Measurements from ENCODE around the gene PNLIP.

Gene PNLIP

DNA sequence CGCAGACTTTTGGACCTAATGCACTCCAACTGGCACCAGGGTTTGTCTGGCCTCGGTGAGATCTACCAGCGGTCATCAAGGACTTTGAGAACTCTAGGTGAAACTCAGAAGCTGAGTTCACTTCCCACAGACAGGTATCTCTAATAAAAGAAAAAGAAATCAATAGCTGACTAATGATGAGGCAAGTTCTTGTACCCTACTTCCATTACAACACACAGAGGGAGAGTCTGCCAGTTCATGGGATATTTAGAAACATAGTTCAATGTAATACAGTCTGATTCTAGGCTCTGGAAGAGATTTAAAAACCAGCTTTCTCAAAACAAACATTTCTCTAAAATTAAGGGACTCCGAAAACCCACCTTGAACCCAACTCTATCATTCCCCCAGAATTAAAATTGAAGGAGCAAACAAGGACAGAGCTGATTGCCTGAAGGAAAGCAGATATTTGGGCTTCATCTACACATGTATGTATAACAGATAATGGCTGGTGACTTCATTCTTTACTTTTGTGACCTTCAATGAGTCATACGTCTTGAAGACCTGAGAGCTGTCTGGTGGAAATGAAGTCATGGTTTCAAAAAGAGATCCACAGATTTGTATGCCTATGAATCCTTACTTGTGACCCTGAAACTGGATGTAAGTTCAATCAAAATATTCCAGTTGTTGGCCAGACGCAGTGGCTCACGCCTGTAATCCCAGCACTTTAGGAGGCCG lies 42.3 kb downstream of the PNLIP start:
- no peak for DNase-seq

GRCh38 chr10:116588995-116589394 lies 43.3 kb downstream of the PNLIP start:
- DNase-seq, result no peak

DNA sequence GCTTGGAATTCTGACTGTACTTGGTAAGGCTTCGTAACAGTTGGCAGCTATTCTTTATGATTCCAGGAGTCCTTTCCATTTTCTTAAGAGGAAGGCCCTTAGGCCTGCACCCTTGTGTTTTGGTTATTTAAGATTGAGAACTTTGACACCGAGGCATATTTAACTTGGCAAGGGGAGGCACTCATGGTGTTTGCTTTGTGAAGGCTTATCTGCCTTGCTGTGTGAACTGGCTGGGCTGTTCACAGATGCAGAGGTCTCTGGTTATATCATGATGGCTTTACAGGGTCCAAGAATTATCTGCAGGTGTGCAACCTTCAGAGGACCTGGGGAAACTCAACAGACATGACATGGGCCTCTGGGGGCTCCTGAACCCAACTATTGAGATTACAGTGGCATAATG lies 44.2 kb downstream of the PNLIP start:
- DNase-seq, result no peak

DNA sequence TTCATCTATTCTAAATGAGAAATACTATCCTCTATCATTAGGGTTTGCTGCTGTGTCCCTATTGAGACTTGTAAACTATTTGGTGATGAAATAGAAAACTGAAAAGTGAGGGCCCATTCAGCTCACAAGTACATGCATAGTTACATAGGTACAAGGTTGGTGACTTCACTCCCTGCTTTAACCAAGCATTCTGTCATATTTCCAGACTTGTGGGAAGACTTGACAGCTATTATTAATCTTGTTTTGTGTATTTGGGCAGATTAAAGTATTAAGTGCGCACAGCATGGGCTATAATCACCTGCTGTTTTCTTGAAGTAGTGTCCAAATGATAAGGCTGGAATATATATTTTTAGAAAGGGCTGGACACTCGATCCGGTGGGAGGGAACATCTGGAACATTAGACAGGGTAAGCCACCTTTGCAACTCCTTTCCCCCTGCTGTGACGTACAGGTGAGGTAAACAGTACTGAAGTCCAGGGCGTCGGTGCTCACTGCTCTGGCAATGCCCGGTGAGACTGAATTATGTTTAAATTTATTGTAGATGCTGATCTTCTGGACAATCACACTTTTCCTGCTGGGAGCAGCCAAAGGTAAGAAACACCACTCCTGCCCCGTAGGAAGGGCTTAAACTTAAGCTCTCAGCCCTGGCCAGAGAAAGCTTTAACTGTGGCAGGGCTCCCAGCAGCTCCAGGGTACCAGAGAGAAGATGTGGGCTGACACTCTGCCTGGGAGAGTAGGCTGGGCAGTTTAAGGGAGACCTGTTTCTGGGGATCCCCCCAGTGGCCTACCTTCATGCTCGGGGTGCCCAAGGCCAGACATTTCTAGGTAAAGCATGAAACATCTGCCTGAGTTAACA lies 45.1 kb downstream of the PNLIP start, which contains the start of gene PNLIPRP1:
Gene PNLIPRP1, plus strand, starts transcription at position 370 of the 855 bp plus-strand sequence. Its CDS starts 171 bp downstream, at position 541.
- no peak for DNase-seq

DNA sequence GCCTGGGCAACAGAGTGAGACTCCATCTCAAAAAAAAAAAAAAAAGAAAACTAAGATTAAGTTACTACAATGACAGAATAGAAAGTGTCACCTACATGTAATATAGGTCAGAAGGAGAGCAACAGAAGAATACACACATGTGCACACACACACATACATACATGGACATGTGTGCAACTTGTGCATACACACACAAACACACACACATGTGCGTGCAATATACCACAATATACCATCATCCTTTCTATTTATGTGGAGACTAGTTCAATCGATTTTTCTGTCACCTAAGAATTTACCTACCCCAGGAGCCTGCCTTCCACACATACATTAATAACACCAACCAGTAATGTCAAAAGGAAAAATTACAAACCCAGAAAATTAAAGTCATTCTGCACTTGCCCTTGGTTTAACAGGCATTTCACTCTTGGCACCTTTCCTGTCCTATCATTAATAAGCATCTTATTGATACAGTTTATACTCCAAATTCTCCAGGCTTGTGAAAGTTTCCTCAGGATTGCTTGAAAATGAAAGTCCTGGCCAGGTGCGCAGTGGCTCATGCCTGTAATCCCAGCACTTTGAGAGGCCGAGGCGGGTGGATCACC lies 47.5 kb downstream of the PNLIP start:
- no peak for DNase-seq

DNA sequence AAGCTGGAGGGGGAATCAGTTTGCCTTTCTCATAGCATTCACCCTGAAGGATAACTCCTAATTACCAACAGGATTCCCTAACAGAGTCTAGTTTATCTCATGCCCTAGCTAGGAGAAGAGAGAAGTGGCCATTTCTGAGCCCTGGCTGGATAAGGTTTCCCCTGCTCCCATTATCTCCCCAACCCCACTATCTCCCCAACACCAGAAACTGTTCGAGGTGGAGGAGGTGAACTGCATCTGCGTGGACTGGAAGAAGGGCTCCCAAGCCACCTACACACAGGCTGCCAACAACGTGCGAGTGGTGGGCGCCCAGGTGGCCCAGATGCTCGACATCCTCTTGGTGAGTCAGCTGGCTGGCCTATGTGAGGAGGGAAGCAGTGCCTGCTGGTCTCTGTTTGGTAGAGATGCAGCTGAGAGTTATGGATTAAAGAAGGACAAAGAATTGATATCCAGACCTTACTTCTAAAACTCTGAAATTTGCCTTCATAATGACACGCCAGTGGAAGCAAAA lies 48.8 kb downstream of the PNLIP start:
- DNase-seq, result no peak

DNA sequence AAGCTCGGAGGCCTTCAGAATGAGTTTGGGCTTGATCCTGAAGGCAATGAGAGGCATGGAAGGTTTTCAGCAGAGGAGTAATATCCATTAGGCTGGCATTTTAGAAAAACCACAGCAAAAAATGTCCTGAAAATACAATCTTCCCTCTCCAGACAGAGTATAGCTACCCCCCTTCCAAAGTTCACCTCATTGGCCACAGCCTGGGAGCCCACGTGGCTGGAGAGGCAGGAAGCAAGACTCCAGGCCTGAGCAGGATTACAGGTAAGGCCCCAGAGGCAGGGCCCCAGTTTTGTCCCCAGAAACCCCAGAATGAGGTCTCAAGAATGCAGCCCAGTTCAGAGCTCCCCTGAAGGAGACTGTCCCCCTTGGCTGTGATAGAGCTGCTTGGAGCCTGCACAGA lies 50.3 kb downstream of the PNLIP start:
- DNase-seq, result no peak

DNA sequence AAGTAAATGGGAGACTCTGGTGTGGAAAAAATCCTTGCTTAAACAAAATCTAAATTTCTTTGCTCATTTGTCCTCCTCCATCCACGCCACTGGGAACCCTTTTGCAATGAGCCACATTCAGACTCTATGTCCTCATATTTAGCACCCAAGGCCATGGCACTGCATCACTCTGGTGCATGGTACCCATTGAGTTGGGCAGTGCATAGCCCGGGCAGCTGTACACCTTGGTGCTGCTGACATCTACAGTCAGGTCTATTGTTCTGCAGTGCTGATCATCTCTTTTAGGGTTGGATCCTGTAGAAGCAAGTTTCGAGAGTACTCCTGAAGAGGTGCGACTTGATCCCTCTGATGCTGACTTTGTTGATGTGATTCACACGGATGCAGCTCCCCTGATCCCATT lies 51.8 kb downstream of the PNLIP start:
- no peak for DNase-seq

DNA sequence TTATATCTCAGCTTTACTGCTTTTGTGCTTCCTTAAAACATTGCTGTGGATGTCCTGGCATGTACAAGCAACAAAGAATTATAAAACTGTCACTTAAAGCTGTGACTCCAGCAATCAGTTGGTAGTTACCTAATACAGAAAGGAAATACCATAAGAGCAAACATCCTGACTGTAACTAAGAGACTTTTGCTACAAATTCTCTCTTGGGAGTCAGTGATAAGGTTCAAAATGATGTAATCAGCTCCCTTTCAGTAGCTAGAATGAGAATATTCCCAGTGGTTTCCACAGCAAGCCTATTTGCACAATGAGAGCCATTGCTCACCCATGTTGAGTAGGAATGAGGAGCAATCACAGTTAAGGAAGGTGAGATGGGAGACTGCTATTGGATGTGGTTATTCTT lies 52.6 kb downstream of the PNLIP start:
- DNase-seq, result no peak

DNA sequence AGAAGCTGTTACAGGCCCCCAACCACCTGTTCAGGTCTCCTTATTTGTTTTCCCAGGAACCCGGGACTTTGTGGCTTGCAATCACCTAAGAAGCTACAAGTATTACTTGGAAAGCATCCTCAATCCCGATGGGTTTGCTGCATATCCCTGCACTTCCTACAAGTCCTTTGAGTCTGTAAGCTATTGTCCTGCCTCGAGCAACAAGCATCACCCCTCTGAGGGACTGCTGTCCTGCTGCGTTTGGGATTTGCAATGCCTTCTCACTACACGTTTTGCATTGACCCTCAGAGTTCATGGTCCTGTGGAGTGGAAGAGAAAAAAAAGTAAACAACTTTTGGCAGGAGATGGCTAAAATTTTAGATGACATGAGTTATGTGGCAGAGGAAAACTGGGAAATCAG lies 54.3 kb downstream of the PNLIP start:
- DNase-seq, result no peak

DNA sequence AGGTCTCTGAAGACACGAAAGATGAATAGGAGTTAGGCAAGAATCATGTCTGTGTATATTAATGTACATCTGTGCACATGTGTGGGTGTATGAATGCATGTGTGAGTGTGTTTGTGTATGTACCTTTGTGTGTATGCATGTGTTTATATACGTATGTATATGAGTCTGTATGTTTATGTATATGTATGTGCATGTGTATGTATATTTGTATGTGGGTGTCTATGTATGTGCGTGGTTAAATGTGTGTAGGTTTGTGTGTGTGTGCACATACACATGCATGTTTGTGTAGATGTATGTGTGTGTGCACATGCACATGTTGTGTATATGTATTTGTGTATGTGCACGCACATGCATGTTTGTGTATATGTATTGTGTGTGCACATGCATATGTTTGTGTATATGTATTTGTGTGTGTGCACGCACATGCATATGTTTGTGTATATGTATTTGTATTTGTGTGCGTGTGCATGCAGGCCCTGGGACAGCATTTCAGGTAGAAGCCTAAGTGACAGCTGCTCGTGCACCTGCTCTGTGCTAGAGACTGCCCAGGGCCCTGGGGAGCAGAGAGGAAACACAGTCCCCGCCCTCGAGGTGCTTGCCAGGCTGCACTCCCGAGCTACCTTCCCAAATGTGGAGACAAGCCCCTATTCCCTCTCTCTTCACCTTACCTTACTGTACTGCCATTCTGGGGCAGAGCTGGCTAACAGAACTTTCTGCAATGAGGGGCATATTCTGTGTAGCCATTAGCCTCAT lies 57.1 kb downstream of the PNLIP start:
- DNase-seq, result no peak

DNA sequence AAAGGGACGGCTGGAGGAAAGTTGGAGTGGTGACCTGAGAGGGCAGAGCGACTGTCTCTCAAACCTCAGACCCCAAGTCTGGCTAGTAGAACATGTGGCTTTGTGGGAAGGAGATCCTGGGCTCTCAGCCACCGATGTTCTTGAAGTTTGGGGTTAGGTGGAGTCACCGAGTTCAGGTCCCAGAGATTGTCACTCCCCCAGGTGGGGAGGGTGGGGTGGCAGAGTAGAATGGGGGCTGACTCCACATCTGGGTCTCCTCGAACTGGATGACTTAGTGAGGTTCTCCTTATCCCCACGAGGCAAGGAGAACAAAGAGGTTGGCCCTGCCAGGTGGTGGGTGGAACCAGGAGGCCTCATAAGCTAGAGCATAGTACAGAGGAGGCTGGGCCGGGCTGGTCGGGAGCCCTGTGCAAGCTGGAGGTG lies 60.3 kb downstream of the PNLIP start:
- DNase-seq, result no peak

DNA sequence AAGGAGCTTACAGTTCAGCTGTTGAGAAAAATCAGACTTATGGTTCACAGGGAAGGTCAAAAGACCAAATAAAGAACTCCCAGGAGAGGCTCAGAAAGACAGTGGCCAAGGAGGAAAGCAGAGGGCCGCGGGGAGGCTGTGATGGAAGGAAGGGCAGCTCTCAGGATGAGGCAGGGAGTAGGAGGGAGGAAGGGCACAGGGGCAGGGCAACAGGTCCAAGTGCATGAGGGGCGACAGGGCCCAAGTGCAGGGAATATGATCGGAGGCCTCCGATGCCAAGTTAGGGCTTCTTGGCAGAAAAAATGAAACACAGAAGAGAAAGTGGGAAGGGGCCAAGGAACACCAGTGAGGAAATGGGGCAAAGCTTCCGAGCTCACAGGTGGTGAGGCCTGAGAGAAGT lies 61.6 kb downstream of the PNLIP start:
- no peak for DNase-seq

DNA sequence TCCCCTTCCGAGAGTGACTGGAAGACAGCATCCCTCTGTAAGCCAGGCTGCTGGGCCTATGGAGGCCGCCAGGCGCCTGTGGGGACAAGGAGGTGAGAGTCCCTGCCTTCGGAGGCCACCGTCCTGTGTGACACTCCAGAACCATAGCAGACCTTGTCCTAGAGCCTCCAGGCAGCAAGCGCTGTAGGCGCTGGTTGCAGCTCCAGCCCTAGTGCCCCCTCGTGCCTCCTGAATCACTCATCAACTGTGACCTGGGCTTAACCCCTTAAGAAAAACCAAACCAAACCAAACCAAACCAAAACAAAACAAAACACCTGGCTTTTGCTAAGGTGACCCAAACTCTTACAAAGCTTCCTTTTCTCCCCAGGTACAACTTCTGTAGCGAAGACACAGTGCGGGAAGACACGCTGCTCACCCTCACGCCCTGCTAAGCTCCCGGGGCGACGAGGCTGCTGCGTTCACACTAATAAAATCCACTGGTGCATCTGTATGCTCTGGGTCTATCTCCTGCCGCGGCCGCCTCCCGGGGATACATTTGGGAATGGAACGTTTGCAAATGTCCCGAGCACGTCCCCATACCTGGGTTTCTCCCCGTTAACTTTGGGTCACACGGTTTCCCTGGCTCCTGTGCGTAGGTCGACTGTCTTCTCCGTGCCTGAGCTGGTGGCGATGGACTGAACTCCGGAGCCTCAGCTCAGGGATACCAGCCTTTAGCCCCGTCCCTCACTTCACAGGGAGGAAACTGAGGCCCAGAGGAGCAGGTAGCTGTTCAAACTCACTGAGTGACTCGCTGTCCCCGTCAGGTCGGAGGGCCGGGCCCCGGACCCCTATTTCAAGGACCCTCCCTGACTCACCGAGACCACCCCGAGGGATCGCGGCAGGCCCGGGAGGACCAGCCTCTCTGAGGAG lies 63.2 kb downstream of the PNLIP start:
- DNase-seq, result no peak

DNA sequence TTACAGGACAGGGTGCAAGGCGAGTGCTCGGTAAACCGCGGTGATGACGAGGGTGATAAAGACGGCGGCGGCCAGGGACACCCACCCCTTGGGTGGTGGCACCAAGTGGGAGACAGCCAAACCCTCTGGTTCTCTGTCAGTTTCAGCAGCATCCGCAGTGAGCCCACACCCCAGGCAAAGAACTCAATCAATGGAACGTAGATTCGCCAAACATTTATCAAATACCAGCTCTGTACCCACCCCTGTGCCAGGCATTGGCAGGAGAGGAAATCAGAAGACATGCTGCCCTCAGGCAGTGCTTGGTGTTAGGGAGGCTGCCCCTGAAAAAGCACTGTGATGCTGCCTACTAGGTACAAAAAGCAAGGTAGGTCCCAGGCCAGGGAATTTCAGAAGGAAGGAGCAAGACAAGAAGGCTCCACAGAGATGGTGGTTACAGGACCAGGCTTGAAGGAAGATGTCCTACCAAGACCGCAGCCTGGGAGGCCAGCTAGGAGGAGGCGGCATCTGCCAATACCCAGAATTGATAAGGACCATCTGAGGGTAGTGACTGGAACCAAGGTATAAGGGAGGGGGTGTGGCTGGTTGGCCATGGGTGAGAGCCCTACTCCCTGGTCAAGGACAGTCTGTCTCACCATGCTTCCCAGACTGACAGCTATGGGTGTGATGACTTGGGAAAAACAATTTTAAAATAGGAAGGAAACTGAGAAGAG lies 64.9 kb downstream of the PNLIP start:
- no peak for DNase-seq

- no peak for DNase-seq
Observed at GRCh38 chr10:116611153-116611545, 65.4 kb downstream of the PNLIP start.

DNA sequence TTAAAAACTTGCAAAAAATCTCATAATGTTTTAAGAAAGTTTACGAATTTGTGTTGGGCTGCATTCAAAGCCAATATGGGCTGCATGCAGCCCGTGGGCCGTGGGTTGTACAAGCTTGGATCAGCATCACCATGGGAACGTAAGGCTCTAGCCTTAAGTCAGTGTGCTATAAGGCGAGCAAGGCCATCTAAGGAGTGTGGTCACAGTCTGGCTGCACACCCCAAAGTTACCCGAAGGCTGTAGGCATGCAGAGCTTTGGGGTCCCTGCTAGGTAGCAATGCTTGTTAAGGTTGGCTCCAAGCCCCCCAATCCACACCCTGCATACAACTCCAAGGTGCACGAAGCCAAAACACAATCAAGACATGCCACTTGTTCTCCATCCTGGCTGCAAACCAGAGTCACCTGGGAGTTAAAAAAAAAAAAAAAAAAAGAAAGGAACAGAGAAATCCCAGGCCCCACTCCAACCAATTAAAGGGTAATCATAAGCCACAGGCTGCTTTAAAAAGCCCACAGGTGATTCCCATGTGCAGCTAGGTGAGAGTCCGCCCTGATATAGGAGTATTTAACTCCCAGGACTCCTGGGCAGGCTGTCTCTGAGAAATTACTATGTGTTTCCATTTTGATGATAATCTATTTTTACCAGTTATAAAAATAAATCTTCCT lies 66.5 kb downstream of the PNLIP start:
- DNase-seq, result no peak

GRCh38 chr10:116613471-116613870 lies 67.7 kb downstream of the PNLIP start:
- DNase-seq, result no peak

GRCh38 chr10:116614796-116615195 lies 69.1 kb downstream of the PNLIP start:
- no peak for DNase-seq

DNA sequence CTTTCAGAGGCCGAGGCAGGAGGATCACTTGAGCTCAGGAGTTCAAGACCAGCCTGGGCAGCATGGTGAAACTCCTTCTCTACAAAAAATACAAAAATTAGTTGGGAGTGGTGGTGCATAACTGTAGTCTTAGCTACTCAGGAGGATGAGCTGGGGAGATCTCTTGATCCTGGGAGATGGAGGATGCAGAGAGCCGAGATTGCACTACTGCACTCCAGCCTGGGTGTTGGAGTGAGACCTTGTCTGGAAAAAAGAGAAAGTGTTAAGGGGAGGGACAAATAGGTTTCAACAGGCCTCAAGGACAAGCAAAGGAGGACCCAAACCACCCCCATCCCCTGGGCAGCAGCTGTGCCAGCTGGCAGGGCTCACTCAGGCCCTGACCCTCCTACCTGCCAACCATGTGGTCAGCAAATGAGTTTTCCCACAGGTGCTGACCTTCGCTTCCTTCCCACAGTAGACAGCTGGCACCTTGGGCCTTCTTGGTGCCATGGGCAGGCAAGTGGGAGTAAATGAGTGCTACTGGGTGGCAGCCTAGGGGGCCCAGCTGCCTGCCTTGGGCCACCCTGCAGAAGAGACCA lies 69.6 kb downstream of the PNLIP start:
- no peak for DNase-seq
